Suppressor macrophage treated with lipopolysaccharide for 1 hour (primary cell): ENCODE data around the gene MAPKAP1.

Source experiments
- DNase-seq, 3 donors: peaks; one replicate each; pipeline ENCODE4 v3.0.0-alpha.2; 2020 to 2022

MAPKAP1 gene

GRCh38 chr9:125672876-125673275 lies 34.1 kb downstream of the MAPKAP1 start:
- peak in 2 of 3 donors; percentile 20 to 43 for DNase-seq

GRCh38 chr9:125663127-125663526 lies 43.9 kb downstream of the MAPKAP1 start:
- peak; percentile 66 to 83 (median 81) for DNase-seq

- no peak for DNase-seq
These were observed 46.5 kb downstream of the MAPKAP1 start for GRCh38 chr9:125660557-125660956.

GRCh38 chr9:125659954-125660353 lies 47.1 kb downstream of the MAPKAP1 start:
- DNase-seq: peak; percentile 87 to 95 (median 94)

GRCh38 chr9:125659201-125659840 lies 47.7 kb downstream of the MAPKAP1 start:
- no peak for DNase-seq

GRCh38 chr9:125656560-125656959 lies 50.4 kb downstream of the MAPKAP1 start:
- no peak for DNase-seq

- no peak for DNase-seq
These were observed 51.2 kb downstream of the MAPKAP1 start for GRCh38 chr9:125655691-125656410.

GRCh38 chr9:125655066-125655633 lies 51.9 kb downstream of the MAPKAP1 start:
- no peak for DNase-seq

GRCh38 chr9:125654121-125654520 lies 52.9 kb downstream of the MAPKAP1 start:
- no peak for DNase-seq

GRCh38 chr9:125653325-125653724 lies 53.7 kb downstream of the MAPKAP1 start:
- peak in 2 of 3 donors; percentile 21 to 43 for DNase-seq

- DNase-seq: peak; percentile 85 to 94 (median 89)
These were observed 54.2 kb downstream of the MAPKAP1 start for GRCh38 chr9:125652759-125653158.

- no peak for DNase-seq
These were observed 54.8 kb downstream of the MAPKAP1 start for GRCh38 chr9:125652233-125652594.

GRCh38 chr9:125651576-125652232 lies 55.3 kb downstream of the MAPKAP1 start:
- peak; percentile 41 to 66 (median 44) for DNase-seq

GRCh38 chr9:125650271-125650737 lies 56.7 kb downstream of the MAPKAP1 start:
- DNase-seq: peak; percentile 86 to 95 (median 95)

GRCh38 chr9:125649826-125650225 lies 57.2 kb downstream of the MAPKAP1 start:
- DNase-seq: no peak

- peak; percentile 90 to 97 (median 96) for DNase-seq
These were observed 57.7 kb downstream of the MAPKAP1 start for GRCh38 chr9:125649315-125649714.

- no peak for DNase-seq
These were observed 58.7 kb downstream of the MAPKAP1 start for GRCh38 chr9:125648294-125648693.

GRCh38 chr9:125646621-125647100 lies 60.3 kb downstream of the MAPKAP1 start:
- peak in 2 of 3 donors; percentile 51 to 63 for DNase-seq

- peak; percentile 57 to 86 (median 81) for DNase-seq
These were observed 60.8 kb downstream of the MAPKAP1 start for GRCh38 chr9:125646217-125646616.

GRCh38 chr9:125644819-125645507 lies 62.0 kb downstream of the MAPKAP1 start:
- no peak for DNase-seq

- DNase-seq: no peak
These were observed 64.7 kb downstream of the MAPKAP1 start for GRCh38 chr9:125642311-125642710.

- no peak for DNase-seq
These were observed 68.0 kb downstream of the MAPKAP1 start for GRCh38 chr9:125639057-125639456.
